Vagina (tissue), 2 donors: ENCODE measurements around the gene MCOLN2.

Experiments used
- POLR2A ChIP-seq, 2 donors: fragments of 450-650 bp; IDR thresholded peaks; one replicate each; pipeline ENCODE4 v1.6.1; 2017; ENCODE audit warnings: antibody characterized with exemption in 2 of 2, mild to moderate bottlenecking in 2 of 2, moderate library complexity in 2 of 2
- POLR2AphosphoS5 ChIP-seq, 2 donors: sonication (generic); formaldehyde crosslinking; IDR thresholded peaks; one replicate each; pipeline ENCODE4 v1.9.0; 2017; ENCODE audit warnings: antibody characterized with exemption in 2 of 2, mild to moderate bottlenecking in 2 of 2, low read depth in 1 of 2; ENCODE audit not compliant: insufficient read depth in 1 of 2
- TF ChIP-seq, protein P1 (sequence below), 3 experiments: fragments of 450-650 bp in 2 of 3; fragments of 200-600 bp in 1 of 3; sonication (generic) in 1 of 3; IDR thresholded peaks; one replicate each; pipeline ENCODE4 v1.5.1; 2017 to 2019; ENCODE audit warnings: antibody characterized with exemption in 3 of 3, mild to moderate bottlenecking in 2 of 3, moderate library complexity in 2 of 3

DNA sequence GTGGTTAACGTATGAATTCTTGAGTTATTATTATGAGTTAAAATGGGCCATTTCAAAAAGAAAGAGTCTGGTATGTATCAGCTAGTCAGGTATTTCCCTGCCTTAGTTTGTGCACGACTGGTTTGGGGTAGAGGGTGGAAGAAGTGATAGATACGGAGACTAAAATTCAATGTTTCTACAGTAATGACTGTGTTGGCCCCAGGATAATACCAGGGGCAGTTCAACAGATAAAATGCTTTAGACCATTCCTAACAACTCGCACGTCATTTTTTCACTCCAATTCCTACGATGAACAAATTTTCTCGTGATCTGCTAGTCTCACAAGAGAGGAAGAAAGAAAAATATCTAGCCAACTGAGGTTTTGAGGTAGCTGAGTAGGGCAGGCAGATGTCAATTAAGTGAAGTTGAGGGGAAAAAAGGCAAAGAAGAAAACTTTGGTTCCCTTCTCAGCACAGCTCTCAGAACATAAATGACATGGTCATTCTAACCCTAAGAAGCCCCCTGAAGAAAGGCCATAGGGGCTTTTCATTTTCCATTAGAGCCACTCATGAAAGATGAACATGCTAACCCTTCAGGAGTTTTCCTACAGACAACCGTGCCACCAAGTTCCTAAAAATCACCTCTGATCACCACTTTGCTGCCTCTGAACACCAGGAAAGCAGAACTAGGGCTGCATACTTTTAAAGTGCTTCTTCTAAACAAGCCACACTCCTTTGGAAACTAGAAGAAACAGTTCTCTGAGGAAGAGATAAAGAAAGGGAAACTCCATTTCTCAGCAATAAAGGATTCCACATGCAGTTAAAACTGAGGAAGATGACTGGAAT lies 5.6 kb downstream of the MCOLN2 start:
- TF ChIP-seq POLR2A (IDR thresholded peaks at IDR 0.05) (no peak), POLR2AphosphoS5 (IDR thresholded peaks at IDR 0.05; ENCODE audit: insufficient read depth in 1 of 2, low read depth in 1 of 2) (no peak)
- TF ChIP-seq, protein P1, sequence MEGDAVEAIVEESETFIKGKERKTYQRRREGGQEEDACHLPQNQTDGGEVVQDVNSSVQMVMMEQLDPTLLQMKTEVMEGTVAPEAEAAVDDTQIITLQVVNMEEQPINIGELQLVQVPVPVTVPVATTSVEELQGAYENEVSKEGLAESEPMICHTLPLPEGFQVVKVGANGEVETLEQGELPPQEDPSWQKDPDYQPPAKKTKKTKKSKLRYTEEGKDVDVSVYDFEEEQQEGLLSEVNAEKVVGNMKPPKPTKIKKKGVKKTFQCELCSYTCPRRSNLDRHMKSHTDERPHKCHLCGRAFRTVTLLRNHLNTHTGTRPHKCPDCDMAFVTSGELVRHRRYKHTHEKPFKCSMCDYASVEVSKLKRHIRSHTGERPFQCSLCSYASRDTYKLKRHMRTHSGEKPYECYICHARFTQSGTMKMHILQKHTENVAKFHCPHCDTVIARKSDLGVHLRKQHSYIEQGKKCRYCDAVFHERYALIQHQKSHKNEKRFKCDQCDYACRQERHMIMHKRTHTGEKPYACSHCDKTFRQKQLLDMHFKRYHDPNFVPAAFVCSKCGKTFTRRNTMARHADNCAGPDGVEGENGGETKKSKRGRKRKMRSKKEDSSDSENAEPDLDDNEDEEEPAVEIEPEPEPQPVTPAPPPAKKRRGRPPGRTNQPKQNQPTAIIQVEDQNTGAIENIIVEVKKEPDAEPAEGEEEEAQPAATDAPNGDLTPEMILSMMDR (IDR thresholded peaks at IDR 0.05): no peak
